NCI-H1417 treated with DMSO at 0.1 percent for 48 hours (cell line): ENCODE results near the gene CKS2.
"Not testable (repeated sequence)": the region's sequence is repeated elsewhere in the genome, so short reads cannot be mapped to it uniquely, and the experiment has no call there.

Source experiments
- DNase-seq: peaks from one replicate; lab custom pipeline; 2025; lab: John Stamatoyannopoulos, UW

Gene CKS2

GRCh38 chr9:89310475-89311345, at the start of gene CKS2:
TSS of gene CKS2 (plus strand) at chr9:89311195. CDS start at chr9:89311293, 98 bp downstream.
- peak; percentile 100 for DNase-seq

- no peak for DNase-seq
Observed at GRCh38 chr9:89273528-89274279, 37.3 kb upstream of the CKS2 start.

- no peak for DNase-seq
Observed at GRCh38 chr9:89274838-89275237, 36.2 kb upstream of the CKS2 start.

- DNase-seq, result not testable (repeated sequence)
Observed at GRCh38 chr9:89276040-89276439, 35.0 kb upstream of the CKS2 start.

- no peak for DNase-seq
Observed at GRCh38 chr9:89277043-89277442, 34.0 kb upstream of the CKS2 start.

GRCh38 chr9:89277454-89277853, 33.5 kb upstream of the CKS2 start:
- no peak for DNase-seq

- no peak for DNase-seq
Observed at GRCh38 chr9:89278551-89278950, 32.4 kb upstream of the CKS2 start.

- DNase-seq, result peak; percentile 14
Observed at GRCh38 chr9:89278997-89279739, 31.8 kb upstream of the CKS2 start.

GRCh38 chr9:89281106-89281505, 29.9 kb upstream of the CKS2 start:
- DNase-seq, result no peak

- not testable (repeated sequence) for DNase-seq
Observed at GRCh38 chr9:89282248-89282968, 28.6 kb upstream of the CKS2 start.

- no peak for DNase-seq
Observed at GRCh38 chr9:89284076-89284475, 26.9 kb upstream of the CKS2 start.

- no peak for DNase-seq
Observed at GRCh38 chr9:89291741-89292140, 19.3 kb upstream of the CKS2 start.

- DNase-seq, result no peak
Observed at GRCh38 chr9:89293014-89293413, 18.0 kb upstream of the CKS2 start.

GRCh38 chr9:89295400-89295799, 15.6 kb upstream of the CKS2 start:
- DNase-seq, result no peak

GRCh38 chr9:89301996-89302395, 9.0 kb upstream of the CKS2 start:
- not testable (repeated sequence) for DNase-seq

GRCh38 chr9:89304020-89304833, 6.8 kb upstream of the CKS2 start:
- DNase-seq, result no peak

- DNase-seq, result no peak
Observed at GRCh38 chr9:89304834-89305188, 6.2 kb upstream of the CKS2 start.

GRCh38 chr9:89305868-89306267, 5.1 kb upstream of the CKS2 start:
- DNase-seq, result no peak

- DNase-seq, result no peak
Observed at GRCh38 chr9:89309166-89309565, 1.8 kb upstream of the CKS2 start.

- no peak for DNase-seq
Observed at GRCh38 chr9:89309608-89310474, 1.2 kb upstream of the CKS2 start.
